Ramos (cell line): ENCODE results near the gene CACHD1.
"Not testable (repeated sequence)": the region's sequence is repeated elsewhere in the genome, so short reads cannot be mapped to it uniquely, and the experiment has no call there.

Experiments used
- in situ Hi-C: fragments of 300-500 bp; cut with MboI; formaldehyde crosslinking; loops from one replicate; pipeline ENCODE4 v1.14.3; 2022; ENCODE audit warnings: low sequenced_read_pairs; ENCODE audit not compliant: unreplicated experiment

CACHD1 gene

DNA sequence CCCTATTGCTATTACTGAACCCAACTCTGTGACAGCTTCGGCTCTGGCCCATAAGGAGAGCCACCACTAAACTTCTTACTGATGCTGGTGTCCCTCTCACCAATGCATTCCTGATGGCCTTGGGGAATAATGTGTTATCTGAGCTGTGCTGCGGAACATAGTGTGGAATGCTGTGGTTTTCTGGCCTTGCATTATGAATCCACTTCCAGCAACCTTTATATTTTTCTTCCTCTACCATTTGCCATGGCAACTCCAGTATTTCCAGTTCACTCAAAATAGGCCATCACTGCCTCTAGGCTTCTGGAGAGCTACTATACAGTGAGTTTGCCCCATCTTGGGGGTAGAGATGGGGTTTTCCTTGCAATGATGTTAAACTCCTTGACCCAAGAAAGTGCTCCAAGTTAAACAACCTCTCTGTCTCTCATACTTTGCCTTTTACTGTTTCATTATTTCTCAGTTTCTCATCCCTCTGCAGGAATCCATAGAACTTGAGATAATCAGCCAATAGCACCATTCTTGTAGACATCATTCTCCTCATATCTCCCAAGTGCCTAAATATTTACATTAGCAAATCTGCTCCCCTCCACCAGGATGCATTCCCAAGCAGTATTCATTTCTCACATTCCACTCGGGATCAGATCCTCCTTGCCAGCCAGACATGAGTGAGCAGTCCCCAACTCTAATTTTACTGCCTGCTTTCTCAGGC is 263.8 kb downstream of the CACHD1 start:
- in situ Hi-C loops: no loop called here

DNA sequence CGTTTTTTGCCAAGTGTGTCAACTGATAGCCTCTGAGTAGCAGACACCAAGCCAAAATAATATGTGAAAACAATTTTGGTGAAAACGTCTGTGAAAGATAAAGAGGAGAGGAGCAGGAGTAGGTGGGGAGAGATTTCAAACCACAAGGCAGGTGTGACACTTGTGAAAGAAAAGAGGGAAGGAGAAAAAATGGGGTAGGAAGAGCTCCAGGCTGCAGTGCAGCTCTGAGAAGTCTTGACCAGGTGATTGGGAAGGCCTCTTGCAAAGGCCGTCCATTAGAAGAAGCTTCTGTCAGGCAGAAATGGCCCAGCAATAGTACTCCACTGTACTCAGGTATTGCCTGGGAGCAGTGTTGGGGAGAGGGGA is 264.3 kb downstream of the CACHD1 start:
- in situ Hi-C loops: no loop called here

DNA sequence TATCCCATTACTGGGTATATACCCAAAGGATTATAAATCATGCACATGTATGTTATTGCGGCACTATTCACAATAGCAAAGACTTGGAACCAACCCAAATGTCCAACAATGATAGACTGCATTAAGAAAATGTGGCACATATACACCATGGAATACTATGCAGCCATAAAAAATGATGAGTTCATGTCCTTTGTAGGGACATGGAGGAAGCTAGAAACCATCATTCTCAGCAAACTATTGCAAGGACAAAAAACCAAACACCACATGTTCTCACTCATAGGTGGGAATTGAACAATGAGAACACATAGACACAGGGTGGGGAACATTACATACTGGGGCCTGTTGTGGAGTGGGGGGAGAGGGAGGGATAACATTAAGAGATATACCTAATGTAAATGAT is 270.8 kb downstream of the CACHD1 start:
- in situ Hi-C loops: not testable (repeated sequence)
